ENCODE data around the gene MCF2L. TPM values are rescaled to one million over a fixed set of nuclear protein-coding genes. Genes with fewer than 3 reads are reported as not detected.
"Not testable (repeated sequence)": the region's sequence is repeated elsewhere in the genome, so short reads cannot be mapped to it uniquely, and the experiment has no call there.

Gene MCF2L
- total RNA-seq, 1 donor from 2014 or later = 90.0 TPM

GRCh38 chr13:113029061-113029445 is 60.0 kb downstream of the MCF2L start:
- no peaks in the 10 kb centered on the region for H3K27me3 Mint-ChIP-seq
- H3K4me3 Mint-ChIP-seq (ENCODE audit: low read depth) = no peak overlapping the region

GRCh38 chr13:113029487-113030258 is 60.7 kb downstream of the MCF2L start:
- Mint-ChIP-seq H3K9me3 (ENCODE audit: low read depth) (no peaks in the 10 kb centered on the region), H3K27ac (no peak overlapping the region), H3K4me3 (ENCODE audit: low read depth) (no peak overlapping the region), H3K27me3 (no peaks in the 10 kb centered on the region), H3K4me1 (ENCODE audit: low read depth) (no peaks in the 10 kb centered on the region), H3K36me3 (ENCODE audit: insufficient read depth) (no peaks in the 10 kb centered on the region)
- peak; percentile 90 for TF ChIP-seq CTCF (IDR thresholded peaks at IDR 0.05; ENCODE audit: unreplicated experiment)
- peak; percentile 79 for DNase-seq (ENCODE audit: low spot score, unreplicated experiment)

More at GRCh38 chr13:113029061-113029445, 60.0 kb downstream of the MCF2L start:
- no peaks in the 10 kb centered on the region for H3K4me1 Mint-ChIP-seq (ENCODE audit: low read depth)
- H3K27ac Mint-ChIP-seq = no peak overlapping the region
- no peaks in the 10 kb centered on the region for H3K36me3 Mint-ChIP-seq (ENCODE audit: insufficient read depth)
- no peak for TF ChIP-seq CTCF (IDR thresholded peaks at IDR 0.05; ENCODE audit: unreplicated experiment)
- no peak for DNase-seq (ENCODE audit: low spot score, unreplicated experiment)
- no peaks in the 10 kb centered on the region for H3K9me3 Mint-ChIP-seq (ENCODE audit: low read depth)

GRCh38 chr13:113030259-113030640 is 61.2 kb downstream of the MCF2L start:
- DNase-seq (ENCODE audit: low spot score, unreplicated experiment) = not testable (repeated sequence)

GRCh38 chr13:113031465-113031864 is 62.5 kb downstream of the MCF2L start:
- H3K9me3 Mint-ChIP-seq (ENCODE audit: low read depth) = no peaks in the 10 kb centered on the region
- H3K4me1 Mint-ChIP-seq (ENCODE audit: low read depth) = no peaks in the 10 kb centered on the region
- no peak for TF ChIP-seq CTCF (IDR thresholded peaks at IDR 0.05; ENCODE audit: unreplicated experiment)
- no peaks in the 10 kb centered on the region for H3K27me3 Mint-ChIP-seq
- peaks cover 2% of the 10 kb centered on the region for H3K36me3 Mint-ChIP-seq (ENCODE audit: insufficient read depth)
- H3K27ac Mint-ChIP-seq = no peak overlapping the region
- DNase-seq (ENCODE audit: low spot score, unreplicated experiment) = no peak
- H3K4me3 Mint-ChIP-seq (ENCODE audit: low read depth) = no peak overlapping the region

More at GRCh38 chr13:113030259-113030640, 61.2 kb downstream of the MCF2L start:
- H3K4me3 Mint-ChIP-seq (ENCODE audit: low read depth); H3K27me3 Mint-ChIP-seq; H3K27ac Mint-ChIP-seq; H3K9me3 Mint-ChIP-seq (ENCODE audit: low read depth); H3K36me3 Mint-ChIP-seq (ENCODE audit: insufficient read depth); H3K4me1 Mint-ChIP-seq (ENCODE audit: low read depth): not testable (repeated sequence)

- no peak for TF ChIP-seq CTCF (IDR thresholded peaks at IDR 0.05; ENCODE audit: unreplicated experiment)
- Mint-ChIP-seq H3K27me3 (no peaks in the 10 kb centered on the region), H3K27ac (no peak overlapping the region), H3K36me3 (ENCODE audit: insufficient read depth) (peaks cover 8% of the 10 kb centered on the region), H3K4me3 (ENCODE audit: low read depth) (no peak overlapping the region), H3K4me1 (ENCODE audit: low read depth) (no peaks in the 10 kb centered on the region), H3K9me3 (ENCODE audit: low read depth) (no peaks in the 10 kb centered on the region)
- DNase-seq (ENCODE audit: low spot score, unreplicated experiment) = no peak
These were observed 63.3 kb downstream of the MCF2L start for GRCh38 chr13:113032291-113032690.

All from progenitor cell of endocrine pancreas (in vitro differentiated cells).